IMR-90 (cell line): Measurements from ENCODE around the gene IL21R. TPM values are rescaled to one million over a fixed set of nuclear protein-coding genes. Genes with fewer than 3 reads are reported as not detected.

Experiments used
- ATAC-seq: fragments of 200-7000 bp; cut with Tn5 transposase; 2 replicates; pipeline ENCODE4 v1.9.1; 2020; ENCODE audit warnings: low read depth, mild to moderate bottlenecking, moderate library complexity
- BruUV-seq: library from RNA; stranded (reverse); fragments of 400-500 nt; replicated peaks from 2 replicates; lab custom pipeline; 2021; lab: Mats Ljungman, UMichigan
- CTCF ChIA-PET: fragments of 300-600 bp; formaldehyde crosslinking; extraction: SDS; loops from one replicate; lab custom pipeline; 2021; ENCODE audit warnings: antibody characterized with exemption; lab: Yijun Ruan, JAX
- POLR2A ChIA-PET: fragments of 300-600 bp; sonication (Branson Sonifier 250); formaldehyde crosslinking; loops from one replicate; lab custom pipeline; 2022; ENCODE audit warnings: antibody characterized with exemption; ENCODE audit not compliant: unreplicated experiment; lab: Charles Lee
- DNase-seq: peaks from one replicate; pipeline ENCODE4 v3.0.0; 2013
- H2AFZ ChIP-seq: replicated peaks from 2 replicates; pipeline ENCODE3; 2013; ENCODE audit warnings: low read length, mild to moderate bottlenecking; ENCODE audit not compliant: poor library complexity
- H2AK5ac ChIP-seq: 2 replicates; pipeline ENCODE4 v1.6.1; 2013; ENCODE audit warnings: low read depth, low read length, inconsistent platforms
- H2AK9ac ChIP-seq: replicated peaks from 2 replicates; pipeline ENCODE3; 2013; ENCODE audit warnings: mild to moderate bottlenecking, low read depth, low read length, moderate library complexity; ENCODE audit not compliant: poor library complexity
- H2BK120ac ChIP-seq: 2 replicates; pipeline ENCODE4 v1.6.1; 2013; ENCODE audit warnings: low read depth, low read length, inconsistent platforms
- H2BK15ac ChIP-seq: 3 replicates; pipeline ENCODE4 v1.6.1; 2013; ENCODE audit warnings: low read depth, low read length, inconsistent platforms
- H2BK20ac ChIP-seq: 2 replicates; pipeline ENCODE4 v1.6.1; 2013; ENCODE audit warnings: low read depth, mild to moderate bottlenecking, inconsistent platforms, low read length, moderate library complexity
- H2BK5ac ChIP-seq: 2 replicates; pipeline ENCODE4 v1.6.1; 2013; ENCODE audit warnings: mild to moderate bottlenecking, low read depth, low read length, inconsistent platforms; ENCODE audit not compliant: poor library complexity, severe bottlenecking
- H3K14ac ChIP-seq: replicated peaks from 2 replicates; pipeline ENCODE4 v1.6.1; 2013; ENCODE audit warnings: low read depth, low read length, inconsistent platforms
- H3K18ac ChIP-seq: 2 replicates; pipeline ENCODE4 v1.6.1; 2013; ENCODE audit warnings: low read depth, low read length, control low read depth
- H3K23ac ChIP-seq: 2 replicates; pipeline ENCODE4 v1.6.1; 2013; ENCODE audit warnings: low read depth, low read length, inconsistent platforms
- H3K27ac ChIP-seq: 2 replicates; pipeline ENCODE4 v1.5.1; 2013; ENCODE audit warnings: mild to moderate bottlenecking, control low read depth, low read length; ENCODE audit not compliant: insufficient read depth
- H3K27me3 ChIP-seq: 2 replicates; pipeline ENCODE4 v1.6.1; 2013; ENCODE audit warnings: low read length; ENCODE audit not compliant: control insufficient read depth, insufficient read depth
- H3K36me3 ChIP-seq: 2 replicates; pipeline ENCODE4 v1.6.1; 2013; ENCODE audit warnings: low read length, mixed read lengths; ENCODE audit not compliant: control insufficient read depth, insufficient read depth
- H3K4ac ChIP-seq: 2 replicates; pipeline ENCODE4 v1.6.1; 2013; ENCODE audit warnings: low read depth, low read length, inconsistent platforms
- H3K4me1 ChIP-seq: 2 replicates; pipeline ENCODE4 v1.6.1; 2013; ENCODE audit warnings: low read length, mixed read lengths; ENCODE audit not compliant: control insufficient read depth, insufficient read depth
- H3K4me2 ChIP-seq: 2 replicates; pipeline ENCODE4 v1.6.1; 2013; ENCODE audit warnings: low read depth, mild to moderate bottlenecking, control low read depth, low read length, moderate library complexity
- H3K4me3 ChIP-seq: 2 replicates; pipeline ENCODE4 v1.5.1; 2013; ENCODE audit warnings: low read depth, mild to moderate bottlenecking, control low read depth, low read length, moderate library complexity; ENCODE audit not compliant: insufficient read depth
- H3K56ac ChIP-seq: 2 replicates; pipeline ENCODE4 v1.6.1; 2013; ENCODE audit warnings: low read length, inconsistent platforms; ENCODE audit not compliant: insufficient read depth; ENCODE audit errors: extremely low read depth
- H3K79me1 ChIP-seq, 2 experiments: 2 replicates each; pipeline ENCODE4 v1.6.1; 2013; ENCODE audit warnings: low read length in 2 of 2, inconsistent platforms in 1 of 2, low read depth in 1 of 2
- H3K9ac ChIP-seq: 2 replicates; pipeline ENCODE4 v1.6.1; 2013; ENCODE audit warnings: low read depth, low read length, control low read depth
- H3K9me1 ChIP-seq: 2 replicates; pipeline ENCODE4 v1.6.1; 2013; ENCODE audit warnings: low read length, inconsistent platforms; ENCODE audit not compliant: insufficient read depth
- H3K9me3 ChIP-seq: 2 replicates; pipeline ENCODE4 v1.6.1; 2013; ENCODE audit warnings: low read length; ENCODE audit not compliant: control insufficient read depth, insufficient read depth
- H4K20me1 ChIP-seq: 2 replicates; pipeline ENCODE4 v1.6.1; 2013; ENCODE audit warnings: low read length, inconsistent platforms; ENCODE audit not compliant: insufficient read depth
- H4K5ac ChIP-seq: 2 replicates; pipeline ENCODE4 v1.6.1; 2013; ENCODE audit warnings: mild to moderate bottlenecking, low read depth, low read length, control low read depth
- H4K8ac ChIP-seq, 2 experiments: 2 replicates each; pipeline ENCODE4 v1.6.1; 2013; ENCODE audit warnings: low read depth in 2 of 2, low read length in 2 of 2, control low read depth in 1 of 2, inconsistent platforms in 1 of 2
- H4K91ac ChIP-seq: 2 replicates; pipeline ENCODE4 v1.6.1; 2013; ENCODE audit warnings: low read depth, low read length, inconsistent platforms; ENCODE audit not compliant: insufficient read depth
- BHLHE40 ChIP-seq: fragments of 150-350 bp; IDR thresholded peaks from 2 replicates; pipeline ENCODE4 v1.6.1; 2016; ENCODE audit warnings: mild to moderate bottlenecking, low read depth, low read length
- CEBPB ChIP-seq: IDR thresholded peaks from 2 replicates; pipeline ENCODE4 v1.6.1; 2012; ENCODE audit warnings: low read depth, low read length, improper control_type of control experiment
- CHD1 ChIP-seq: IDR thresholded peaks from 2 replicates; pipeline ENCODE4 v1.6.1; 2012; ENCODE audit warnings: low read depth, low read length, improper control_type of control experiment
- FOS ChIP-seq: fragments of 150-350 bp; IDR thresholded peaks from 2 replicates; pipeline ENCODE4 v1.6.1; 2016; ENCODE audit warnings: low read depth, low read length
- MAZ ChIP-seq: IDR thresholded peaks from 2 replicates; pipeline ENCODE4 v1.6.1; 2012; ENCODE audit warnings: low read depth, mild to moderate bottlenecking, low read length, improper control_type of control experiment, moderate library complexity, borderline replicate concordance
- RAD21 ChIP-seq: IDR thresholded peaks from 2 replicates; pipeline ENCODE4 v1.6.1; 2012; ENCODE audit warnings: low read length, improper control_type of control experiment
- RCOR1 ChIP-seq: IDR thresholded peaks from 2 replicates; pipeline ENCODE4 v1.6.1; 2012; ENCODE audit warnings: mild to moderate bottlenecking, low read length, improper control_type of control experiment; ENCODE audit not compliant: insufficient replicate concordance
- RFX5 ChIP-seq: IDR thresholded peaks from 2 replicates; pipeline ENCODE4 v1.8.0; 2012; ENCODE audit warnings: low read depth, mild to moderate bottlenecking, low read length, moderate library complexity
- SMC3 ChIP-seq: fragments of 150-350 bp; IDR thresholded peaks from 2 replicates; pipeline ENCODE4 v1.6.1; 2016; ENCODE audit warnings: low read depth, mild to moderate bottlenecking, antibody characterized with exemption, low read length, moderate library complexity
- WGBS, 2 experiments: methylation state at CpG; one replicate each; pipeline versions ENCODE4 v1.1.5 to v1.1.7; 2013; ENCODE audit warnings: missing lambda C conversion rate in 2 of 2; ENCODE audit not compliant: insufficient read length in 1 of 2; ENCODE audit errors: extremely low coverage in 2 of 2; 5-methylcytosine and 5-hydroxymethylcytosine counted together
- dilution Hi-C: fragments of 300-500 bp; cut with HindIII; formaldehyde crosslinking; loops from one replicate; pipeline ENCODE4 v1.14.3; 2018; ENCODE audit warnings: low sequenced_read_pairs; ENCODE audit not compliant: unreplicated experiment
- in situ Hi-C: fragments of 300-500 bp; cut with MboI; formaldehyde crosslinking; loops from 3 replicates; pipeline ENCODE4 v1.14.3; 2019; ENCODE audit warnings: low sequenced_read_pairs, inconsistent platforms, mixed read lengths
- intact Hi-C: fragments of 100-400 bp; cut with micrococcal nuclease; formaldehyde crosslinking; loops from 2 replicates; pipeline ENCODE4 v1.10.0; 2022
- polyA plus RNA-seq, 3 experiments: library from polyadenylated mRNA; depleted of rRNA; stranded (reverse); fragments of >200 nt; gene quantifications; 2 replicates each; pipeline ENCODE4 v1.2.3, GENCODE V29; 2012; ENCODE audit warnings: low replicate concordance in 1 of 3
- total RNA-seq: library from RNA; depleted of rRNA; stranded (reverse); fragments of >200 nt; gene quantifications from 2 replicates; pipeline ENCODE4 v1.2.3, GENCODE V29; 2012
- TF ChIP-seq, protein P1 (sequence below): fragments of 150-350 bp; IDR thresholded peaks from 2 replicates; pipeline ENCODE4 v1.6.1; 2017; ENCODE audit warnings: mild to moderate bottlenecking, antibody characterized with exemption, low read length, low read depth

Gene IL21R
- total and polyA plus RNA-seq, 2 of the 4 experiments (the other 2 are of a cell fraction): 0.72 to 0.97 TPM

DNA sequence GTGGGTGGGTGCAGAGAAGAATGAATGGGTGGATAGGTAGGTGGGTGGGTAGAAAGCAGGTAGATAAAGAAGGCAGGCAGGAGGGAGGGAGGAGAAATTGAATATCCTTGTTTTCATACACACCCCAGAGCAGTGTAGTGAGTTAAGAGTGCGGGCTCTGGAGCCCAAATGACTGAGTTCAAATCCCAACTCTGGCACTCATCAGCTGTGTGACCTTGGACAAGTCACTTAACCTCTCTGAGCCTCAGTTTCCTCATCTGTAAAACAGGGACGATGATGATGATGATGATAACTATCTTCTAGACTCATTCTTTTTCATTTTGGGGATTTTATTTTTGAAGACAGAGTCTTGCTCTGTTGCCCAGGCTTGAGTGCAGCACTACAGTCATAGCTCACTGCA is 2.0 kb upstream of the IL21R start:
- Histone ChIP-seq H3K4me2 (no peak overlapping the region), H3K27ac (no peak overlapping the region), H3K9ac (no peak overlapping the region), H2AFZ (no peak overlapping the region), H4K8ac (no peak overlapping the region), H3K4ac (no peak overlapping the region), H4K5ac (no peak overlapping the region), H2BK20ac (no peak overlapping the region), H3K4me3 (no peak overlapping the region), H3K23ac (no peak overlapping the region), H3K18ac (no peak overlapping the region), H2BK5ac (no peak overlapping the region), H3K4me1 (peaks cover 11% of the 10 kb centered on the region), H3K14ac (no peak overlapping the region), H2AK9ac (no peak overlapping the region), H3K9me1 (peaks cover 14% of the 10 kb centered on the region), H3K56ac (no peak overlapping the region), H2BK15ac (no peak overlapping the region), H4K91ac (no peak overlapping the region), H2AK5ac (no peak overlapping the region), H2BK120ac (no peak overlapping the region), H3K9me3 (no peaks in the 10 kb centered on the region), H3K36me3 (no peaks in the 10 kb centered on the region), H3K27me3 (no peaks in the 10 kb centered on the region), H3K79me1 (peaks cover 6 to 15% of the 10 kb centered on the region in 2 experiments; a peak in 2 of 4 replicates), H4K20me1 (no peaks in the 10 kb centered on the region)
- TF ChIP-seq, protein P1, sequence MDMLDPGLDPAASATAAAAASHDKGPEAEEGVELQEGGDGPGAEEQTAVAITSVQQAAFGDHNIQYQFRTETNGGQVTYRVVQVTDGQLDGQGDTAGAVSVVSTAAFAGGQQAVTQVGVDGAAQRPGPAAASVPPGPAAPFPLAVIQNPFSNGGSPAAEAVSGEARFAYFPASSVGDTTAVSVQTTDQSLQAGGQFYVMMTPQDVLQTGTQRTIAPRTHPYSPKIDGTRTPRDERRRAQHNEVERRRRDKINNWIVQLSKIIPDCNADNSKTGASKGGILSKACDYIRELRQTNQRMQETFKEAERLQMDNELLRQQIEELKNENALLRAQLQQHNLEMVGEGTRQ: no peak
- TF ChIP-seq BHLHE40 (no peak), FOS (no peak), MAZ (no peak), SMC3 (no peak), RAD21 (no peak), RCOR1 (no peak), CEBPB (no peak), RFX5 (no peak), CHD1 (no peak)
- no peak for DNase-seq
- intact Hi-C loops (no loop called here), dilution Hi-C loops (no loop called here), in situ Hi-C loops (loop anchor here (25.0 kb wide), 1 partner anchor 1563 kb away; no protein-coding TSS in a partner anchor)
- ChIA-PET POLR2A (no interaction called here), CTCF (no interaction called here)
- BruUV-seq: no TSS peak
- no CpG with 5 or more reads among the region's 2 CpGs for WGBS, 2 experiments
- no peak for ATAC-seq
